ENCODE measurements around the gene RHEBL1.

DNA sequence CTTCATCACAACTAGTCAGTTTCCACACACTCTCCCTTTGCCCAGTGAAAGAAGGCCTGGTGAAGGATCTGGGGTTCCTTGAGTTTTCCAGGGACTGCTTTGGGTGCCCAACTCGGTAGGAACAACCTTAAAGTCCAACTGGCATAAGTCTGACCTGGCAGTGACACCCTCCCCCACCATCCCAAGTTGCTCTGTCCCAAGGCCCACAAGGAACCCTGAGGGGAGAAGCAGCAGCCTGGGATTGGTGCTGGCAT lies 10.8 kb downstream of the RHEBL1 start:
- TF ChIP-seq EZH2 (optimal IDR thresholded peaks at IDR 0.05; ENCODE audit: low read depth, low read length) = no peak
- TF ChIP-seq, protein P1, sequence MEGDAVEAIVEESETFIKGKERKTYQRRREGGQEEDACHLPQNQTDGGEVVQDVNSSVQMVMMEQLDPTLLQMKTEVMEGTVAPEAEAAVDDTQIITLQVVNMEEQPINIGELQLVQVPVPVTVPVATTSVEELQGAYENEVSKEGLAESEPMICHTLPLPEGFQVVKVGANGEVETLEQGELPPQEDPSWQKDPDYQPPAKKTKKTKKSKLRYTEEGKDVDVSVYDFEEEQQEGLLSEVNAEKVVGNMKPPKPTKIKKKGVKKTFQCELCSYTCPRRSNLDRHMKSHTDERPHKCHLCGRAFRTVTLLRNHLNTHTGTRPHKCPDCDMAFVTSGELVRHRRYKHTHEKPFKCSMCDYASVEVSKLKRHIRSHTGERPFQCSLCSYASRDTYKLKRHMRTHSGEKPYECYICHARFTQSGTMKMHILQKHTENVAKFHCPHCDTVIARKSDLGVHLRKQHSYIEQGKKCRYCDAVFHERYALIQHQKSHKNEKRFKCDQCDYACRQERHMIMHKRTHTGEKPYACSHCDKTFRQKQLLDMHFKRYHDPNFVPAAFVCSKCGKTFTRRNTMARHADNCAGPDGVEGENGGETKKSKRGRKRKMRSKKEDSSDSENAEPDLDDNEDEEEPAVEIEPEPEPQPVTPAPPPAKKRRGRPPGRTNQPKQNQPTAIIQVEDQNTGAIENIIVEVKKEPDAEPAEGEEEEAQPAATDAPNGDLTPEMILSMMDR (IDR thresholded peaks at IDR 0.05; ENCODE audit: low read length) = no peak
